ENCODE measurements around the gene MDP1.

GRCh38 chr14:24262821-24263733 is 47.2 kb upstream of the MDP1 start, which contains the start of gene TGM1:
- no peak for TF ChIP-seq CTCF (IDR thresholded peaks at IDR 0.05)
- TF ChIP-seq TAF1 (IDR thresholded peaks at IDR 0.05; ENCODE audit: borderline replicate concordance, low read depth, low read length) = no peak
- no peak for TF ChIP-seq NRF1 (IDR thresholded peaks at IDR 0.05; ENCODE audit: low read depth, low read length)
- no peak for TF ChIP-seq JUND (IDR thresholded peaks at IDR 0.05)
- no peak for TF ChIP-seq MAX (IDR thresholded peaks at IDR 0.05; ENCODE audit: low read depth)
- no peak for TF ChIP-seq EP300 (IDR thresholded peaks at IDR 0.05; ENCODE audit: borderline replicate concordance in 1 of 2, low read depth in 1 of 2, low read length in 1 of 2)
- TF ChIP-seq RFX5 (IDR thresholded peaks at IDR 0.05; ENCODE audit: low read length) = no peak
- no peak for TF ChIP-seq YY1 (IDR thresholded peaks at IDR 0.05; ENCODE audit: low read depth)
- TF ChIP-seq RAD21 (IDR thresholded peaks at IDR 0.05; ENCODE audit: low read length) = no peak
- no peak for TF ChIP-seq TEAD4 (IDR thresholded peaks at IDR 0.05; ENCODE audit: borderline replicate concordance, insufficient read depth)
- TF ChIP-seq CHD2 (IDR thresholded peaks at IDR 0.05; ENCODE audit: low read length, partially characterized antibody) = no peak

All from SK-N-SH (cell line).